K562 (cell line): Measurements from ENCODE around the gene MLLT6. TPM values are rescaled to one million over a fixed set of nuclear protein-coding genes. Genes with fewer than 3 reads are reported as not detected.

ENCODE experiments used
- ARID2 ChIP-seq: fragments of 450-650 bp; IDR thresholded peaks from 2 replicates; pipeline ENCODE4 v1.6.1; 2017; ENCODE audit warnings: antibody characterized with exemption, mild to moderate bottlenecking
- CCAR2 ChIP-seq: fragments of 200-400 bp; formaldehyde crosslinking; IDR thresholded peaks from 2 replicates; pipeline ENCODE4 v1.6.1; 2017; ENCODE audit warnings: mild to moderate bottlenecking, low read depth, low read length
- DPF2 ChIP-seq: fragments of 450-650 bp; IDR thresholded peaks from 2 replicates; pipeline ENCODE4 v1.6.1; 2016
- E2F3 ChIP-seq: fragments of 250-450 bp; sonication (Bioruptor Pico); IDR thresholded peaks from 2 replicates; pipeline ENCODE4 v1.4.0; 2020; ENCODE audit warnings: mild to moderate bottlenecking
- HDAC8 ChIP-seq: fragments of 450-650 bp; IDR thresholded peaks from 2 replicates; pipeline ENCODE4 v1.6.1; 2016; ENCODE audit warnings: mild to moderate bottlenecking, missing genetic modification characterization, moderate library complexity, missing compliant biosample characterization
- HOXB6 ChIP-seq: fragments of 250-450 bp; sonication (Bioruptor Pico); IDR thresholded peaks from 2 replicates; pipeline ENCODE4 v1.5.1; 2022; ENCODE audit warnings: mild to moderate bottlenecking, borderline replicate concordance
- IFI16 ChIP-seq: fragments of 250-450 bp; sonication (Bioruptor Pico); IDR thresholded peaks from 2 replicates; pipeline ENCODE4 v2.1.2; 2022; ENCODE audit warnings: mild to moderate bottlenecking, inconsistent platforms
- KDM4B ChIP-seq, 2 experiments: fragments of 450-650 bp in 1 of 2; sonication (generic) in 1 of 2; IDR thresholded peaks; 2 replicates each; pipeline ENCODE4 v1.6.1; 2016 to 2017; ENCODE audit warnings: borderline replicate concordance in 2 of 2, antibody characterized with exemption in 1 of 2, low read depth in 1 of 2, mild to moderate bottlenecking in 1 of 2
- KDM5B ChIP-seq: fragments of 200-600 bp; sonication (generic); IDR thresholded peaks from 2 replicates; pipeline ENCODE4 v1.6.1; 2012; ENCODE audit warnings: low read depth, mild to moderate bottlenecking, moderate library complexity, low read length, control low read depth, inconsistent platforms; ENCODE audit not compliant: insufficient replicate concordance
- KLF16 ChIP-seq: IDR thresholded peaks from 2 replicates; pipeline ENCODE4 v1.6.1; 2016; ENCODE audit warnings: antibody characterized with exemption
- KLF6 ChIP-seq: fragments of 250-450 bp; sonication (Bioruptor Pico); IDR thresholded peaks from 2 replicates; pipeline ENCODE4 v1.4.0; 2020; ENCODE audit warnings: mild to moderate bottlenecking, moderate library complexity, borderline replicate concordance
- NR2C1 ChIP-seq, 2 experiments: fragments of 450-650 bp; IDR thresholded peaks; 2 replicates each; pipeline ENCODE4 v1.6.1; 2017; ENCODE audit warnings: mild to moderate bottlenecking in 2 of 2, antibody characterized with exemption in 1 of 2, inconsistent platforms in 1 of 2, missing compliant biosample characterization in 1 of 2, missing genetic modification characterization in 1 of 2
- PYGO2 ChIP-seq: fragments of 450-650 bp; IDR thresholded peaks from 2 replicates; pipeline ENCODE4 v1.6.1; 2016; ENCODE audit warnings: mild to moderate bottlenecking, missing genetic modification characterization, moderate library complexity, missing compliant biosample characterization
- RFX5 ChIP-seq: IDR thresholded peaks from 2 replicates; pipeline ENCODE4 v1.6.1; 2011; ENCODE audit warnings: low read depth, mild to moderate bottlenecking, improper control_type of control experiment, low read length
- SAFB ChIP-seq: fragments of 200-400 bp; formaldehyde crosslinking; IDR thresholded peaks from 2 replicates; pipeline ENCODE4 v1.6.1; 2017; ENCODE audit warnings: low read depth, low read length, borderline replicate concordance
- SNIP1 ChIP-seq: fragments of 450-650 bp; IDR thresholded peaks from 2 replicates; pipeline ENCODE4 v1.7.1; 2017; ENCODE audit warnings: low read depth, mild to moderate bottlenecking
- ZBTB7A ChIP-seq: IDR thresholded peaks from 2 replicates; pipeline ENCODE4 v1.6.1; 2011; ENCODE audit warnings: low read depth, mild to moderate bottlenecking, low read length, moderate library complexity, borderline replicate concordance; ENCODE audit not compliant: control insufficient read depth
- polyA plus RNA-seq, 8 experiments: library from polyadenylated mRNA; depleted of rRNA in 4 of 8; stranded (reverse) in 5 of 8; unstranded in 3 of 8; fragments of >200 nt; fragmentation: Nextera tagmentation in 2 of 8; fragmentation: Illumina TruSeq in 1 of 8; extraction: Ambion mirVana in 2 of 8; extraction: Trizol in 1 of 8; gene quantifications; 2 replicates each; pipeline versions ENCODE4 v1.2.1 to v1.2.3, GENCODE V29; 2011 to 2014; ENCODE audit warnings: inconsistent platforms in 1 of 8, missing spikeins in 1 of 8
- total RNA-seq, 7 experiments: library from RNA; depleted of rRNA in 6 of 7; stranded (reverse); fragments of >200 nt in 6 of 7; fragmentation: Illumina TruSeq in 2 of 7; extraction: Trizol in 2 of 7; gene quantifications; 2 replicates each; pipeline versions ENCODE4 v1.2.1 to v1.2.3, GENCODE V29; 2011 to 2021; ENCODE audit warnings: low replicate concordance in 1 of 7
- TF ChIP-seq, protein P1 (sequence below): fragments of 450-650 bp; IDR thresholded peaks from 2 replicates; pipeline ENCODE4 v1.6.1; 2016; ENCODE audit warnings: borderline replicate concordance
- TF ChIP-seq, protein P2 (sequence below): fragments of 450-650 bp; IDR thresholded peaks from 2 replicates; pipeline ENCODE4 v1.6.1; 2018; ENCODE audit warnings: mild to moderate bottlenecking, low read depth; ENCODE audit not compliant: partially characterized antibody
- TF ChIP-seq, protein P3 (sequence below): IDR thresholded peaks from 3 replicates; pipeline ENCODE4 v1.6.1; 2011; ENCODE audit warnings: borderline replicate concordance, mild to moderate bottlenecking; ENCODE audit not compliant: insufficient read length, insufficient read depth
- TF ChIP-seq, protein P4 (sequence below): fragments of 200-800 bp; sonication (Bioruptor generic); IDR thresholded peaks from 2 replicates; pipeline ENCODE4 v1.6.1; 2017; ENCODE audit warnings: missing genetic modification characterization, missing compliant biosample characterization

Gene MLLT6
- total and polyA plus RNA-seq, 9 of the 15 experiments (the other 6 are each of a cell fraction or from before 2014, with no cell fraction given) = 3.1 to 71.7 (median 30.0) TPM

DNA sequence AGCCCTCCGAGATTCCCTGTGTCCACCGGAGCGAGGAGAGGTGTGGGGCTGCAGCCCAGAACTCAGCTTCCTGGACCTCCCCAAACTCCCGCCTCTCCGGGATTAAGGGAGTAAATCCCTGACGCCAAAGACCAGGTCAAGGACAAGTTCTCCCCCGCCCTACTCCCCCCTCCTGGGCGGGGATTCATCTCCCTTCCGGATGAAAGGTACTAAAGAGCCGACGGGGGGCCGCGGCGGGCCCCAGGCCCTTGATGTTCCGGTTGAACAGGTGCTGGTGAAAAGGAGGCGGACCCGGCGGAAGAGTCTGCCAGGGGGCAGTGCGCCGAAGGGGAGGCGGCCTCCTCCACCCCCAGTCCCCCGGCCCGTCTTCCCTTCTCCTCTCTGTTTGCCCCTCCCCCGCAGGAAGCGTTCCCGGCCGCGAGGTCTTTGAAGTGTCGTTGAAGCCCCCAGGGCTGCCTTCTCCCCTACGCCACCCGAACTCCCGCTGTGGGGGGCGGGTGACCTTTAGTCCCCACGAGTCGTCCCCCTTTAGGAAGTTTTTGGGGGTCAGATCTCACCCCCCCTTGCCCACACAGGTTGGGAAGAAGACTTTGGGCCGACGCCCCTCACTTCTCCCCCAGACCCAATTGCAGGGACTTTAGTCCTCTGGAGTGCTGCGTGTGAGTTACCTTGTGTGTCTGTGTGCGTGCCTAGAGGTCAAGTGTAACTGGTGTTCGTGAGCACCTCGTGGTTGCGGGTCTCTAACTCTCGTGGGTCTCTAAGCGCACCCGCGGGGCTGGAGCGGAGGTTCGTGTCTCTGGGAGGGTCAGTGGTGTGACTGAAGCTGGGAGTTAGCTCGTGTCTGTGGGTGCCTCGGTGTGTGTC, 1.1 kb upstream of the MLLT6 start (continued):
- TF ChIP-seq, protein P1, sequence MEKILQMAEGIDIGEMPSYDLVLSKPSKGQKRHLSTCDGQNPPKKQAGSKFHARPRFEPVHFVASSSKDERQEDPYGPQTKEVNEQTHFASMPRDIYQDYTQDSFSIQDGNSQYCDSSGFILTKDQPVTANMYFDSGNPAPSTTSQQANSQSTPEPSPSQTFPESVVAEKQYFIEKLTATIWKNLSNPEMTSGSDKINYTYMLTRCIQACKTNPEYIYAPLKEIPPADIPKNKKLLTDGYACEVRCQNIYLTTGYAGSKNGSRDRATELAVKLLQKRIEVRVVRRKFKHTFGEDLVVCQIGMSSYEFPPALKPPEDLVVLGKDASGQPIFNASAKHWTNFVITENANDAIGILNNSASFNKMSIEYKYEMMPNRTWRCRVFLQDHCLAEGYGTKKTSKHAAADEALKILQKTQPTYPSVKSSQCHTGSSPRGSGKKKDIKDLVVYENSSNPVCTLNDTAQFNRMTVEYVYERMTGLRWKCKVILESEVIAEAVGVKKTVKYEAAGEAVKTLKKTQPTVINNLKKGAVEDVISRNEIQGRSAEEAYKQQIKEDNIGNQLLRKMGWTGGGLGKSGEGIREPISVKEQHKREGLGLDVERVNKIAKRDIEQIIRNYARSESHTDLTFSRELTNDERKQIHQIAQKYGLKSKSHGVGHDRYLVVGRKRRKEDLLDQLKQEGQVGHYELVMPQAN = 0 out of 2 replicates have a peak, but pooled peaks have one; percentile 12
- TF ChIP-seq, protein P2, sequence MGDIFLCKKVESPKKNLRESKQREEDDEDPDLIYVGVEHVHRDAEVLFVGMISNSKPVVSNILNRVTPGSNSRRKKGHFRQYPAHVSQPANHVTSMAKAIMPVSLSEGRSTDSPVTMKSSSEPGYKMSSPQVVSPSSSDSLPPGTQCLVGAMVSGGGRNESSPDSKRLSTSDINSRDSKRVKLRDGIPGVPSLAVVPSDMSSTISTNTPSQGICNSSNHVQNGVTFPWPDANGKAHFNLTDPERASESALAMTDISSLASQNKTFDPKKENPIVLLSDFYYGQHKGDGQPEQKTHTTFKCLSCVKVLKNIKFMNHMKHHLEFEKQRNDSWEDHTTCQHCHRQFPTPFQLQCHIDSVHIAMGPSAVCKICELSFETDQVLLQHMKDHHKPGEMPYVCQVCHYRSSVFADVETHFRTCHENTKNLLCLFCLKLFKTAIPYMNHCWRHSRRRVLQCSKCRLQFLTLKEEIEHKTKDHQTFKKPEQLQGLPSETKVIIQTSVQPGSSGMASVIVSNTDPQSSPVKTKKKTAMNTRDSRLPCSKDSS = no peak
- TF ChIP-seq HDAC8 (tag) = no peak
- peak; percentile 66; the same call in 1 of the 2 replicates for TF ChIP-seq SAFB
- TF ChIP-seq, protein P3, sequence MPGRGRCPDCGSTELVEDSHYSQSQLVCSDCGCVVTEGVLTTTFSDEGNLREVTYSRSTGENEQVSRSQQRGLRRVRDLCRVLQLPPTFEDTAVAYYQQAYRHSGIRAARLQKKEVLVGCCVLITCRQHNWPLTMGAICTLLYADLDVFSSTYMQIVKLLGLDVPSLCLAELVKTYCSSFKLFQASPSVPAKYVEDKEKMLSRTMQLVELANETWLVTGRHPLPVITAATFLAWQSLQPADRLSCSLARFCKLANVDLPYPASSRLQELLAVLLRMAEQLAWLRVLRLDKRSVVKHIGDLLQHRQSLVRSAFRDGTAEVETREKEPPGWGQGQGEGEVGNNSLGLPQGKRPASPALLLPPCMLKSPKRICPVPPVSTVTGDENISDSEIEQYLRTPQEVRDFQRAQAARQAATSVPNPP = no peak
- TF ChIP-seq KLF6 (CRISPR knock-in tag) = no peak
- TF ChIP-seq, protein P4, sequence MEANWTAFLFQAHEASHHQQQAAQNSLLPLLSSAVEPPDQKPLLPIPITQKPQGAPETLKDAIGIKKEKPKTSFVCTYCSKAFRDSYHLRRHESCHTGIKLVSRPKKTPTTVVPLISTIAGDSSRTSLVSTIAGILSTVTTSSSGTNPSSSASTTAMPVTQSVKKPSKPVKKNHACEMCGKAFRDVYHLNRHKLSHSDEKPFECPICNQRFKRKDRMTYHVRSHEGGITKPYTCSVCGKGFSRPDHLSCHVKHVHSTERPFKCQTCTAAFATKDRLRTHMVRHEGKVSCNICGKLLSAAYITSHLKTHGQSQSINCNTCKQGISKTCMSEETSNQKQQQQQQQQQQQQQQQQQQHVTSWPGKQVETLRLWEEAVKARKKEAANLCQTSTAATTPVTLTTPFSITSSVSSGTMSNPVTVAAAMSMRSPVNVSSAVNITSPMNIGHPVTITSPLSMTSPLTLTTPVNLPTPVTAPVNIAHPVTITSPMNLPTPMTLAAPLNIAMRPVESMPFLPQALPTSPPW (CRISPR knock-in tag) = peak; percentile 98
- no peak for TF ChIP-seq SNIP1
- peak; percentile 63; the same call in 1 of the 2 replicates for TF ChIP-seq KLF16
- TF ChIP-seq KDM5B = no peak
- 0 out of 2 replicates have a peak, but pooled peaks have one; percentile 20 for TF ChIP-seq NR2C1 (IDR thresholded peaks at IDR 0.05)
- peak; percentile 81 for TF ChIP-seq NR2C1 (tag; IDR thresholded peaks at IDR 0.05)
- TF ChIP-seq RFX5 = no peak
- TF ChIP-seq E2F3 = 0 out of 2 replicates have a peak, but pooled peaks have one; percentile 24
- TF ChIP-seq PYGO2 = no peak
- TF ChIP-seq CCAR2 = no peak
- no peak for TF ChIP-seq HOXB6 (CRISPR knock-in tag)
- TF ChIP-seq ARID2 = no peak
- peak; percentile 92 for TF ChIP-seq ZBTB7A
- no peak; the same call in 1 of the 2 replicates for TF ChIP-seq DPF2
- peak in 1 of 2 experiments; percentile 55; a peak in 1 of 4 replicates for TF ChIP-seq KDM4B (IDR thresholded peaks at IDR 0.05; ENCODE audit: borderline replicate concordance in 2 of 2, low read depth in 1 of 2)
- no peak for TF ChIP-seq IFI16 (CRISPR knock-in tag)
